H1 (cell line): ENCODE measurements around the gene WSCD2. TPM values are rescaled to one million over a fixed set of nuclear protein-coding genes. Genes with fewer than 3 reads are reported as not detected.

Source experiments
- CTCF ChIA-PET: fragments of 300-600 bp; sonication (Branson Sonifier 250); formaldehyde crosslinking; loops from one replicate; lab custom pipeline; 2021; ENCODE audit not compliant: partially characterized antibody; lab: Charles Lee
- POLR2A ChIA-PET: fragments of 300-600 bp; sonication (Branson Sonifier 250); formaldehyde crosslinking; loops from one replicate; lab custom pipeline; 2021; ENCODE audit warnings: inconsistent platforms; ENCODE audit not compliant: partially characterized antibody; lab: Charles Lee
- DNase-seq, 2 experiments: peaks; one replicate each; pipeline versions ENCODE4 v3.0.0 to v3.0.0-alpha.2; 2010 to 2022; ENCODE audit warnings: low spot score in 2 of 2, low read depth in 1 of 2, mixed read lengths in 1 of 2
- FAIRE-seq: peaks from 2 replicates; lab custom pipeline; 2011; peaks lifted over from hg19 to GRCh38; lab: Jason Lieb, UNC
- H2AFZ ChIP-seq: 2 replicates; pipeline ENCODE4 v1.8.1; 2012; ENCODE audit warnings: low read length, inconsistent platforms
- H2AK5ac ChIP-seq: 2 replicates; pipeline ENCODE4 v1.6.1; 2013; ENCODE audit warnings: low read depth, low read length
- H2BK120ac ChIP-seq: replicated peaks from 2 replicates; pipeline ENCODE3; 2013; ENCODE audit warnings: low read depth, low read length, inconsistent platforms
- H2BK12ac ChIP-seq: 2 replicates; pipeline ENCODE4 v1.6.1; 2013; ENCODE audit warnings: low read depth, low read length
- H2BK15ac ChIP-seq: 2 replicates; pipeline ENCODE4 v1.6.1; 2013; ENCODE audit warnings: low read length
- H2BK20ac ChIP-seq: 2 replicates; pipeline ENCODE4 v1.6.1; 2013; ENCODE audit warnings: low read length
- H2BK5ac ChIP-seq: 2 replicates; pipeline ENCODE4 v1.6.1; 2013; ENCODE audit warnings: low read depth, low read length
- H3K14ac ChIP-seq: 2 replicates; pipeline ENCODE4 v1.6.1; 2013; ENCODE audit warnings: inconsistent platforms; ENCODE audit not compliant: insufficient read length
- H3K18ac ChIP-seq: 2 replicates; pipeline ENCODE4 v1.6.1; 2013; ENCODE audit warnings: low read length; ENCODE audit errors: extremely low read depth
- H3K23ac ChIP-seq: 2 replicates; pipeline ENCODE4 v1.6.1; 2013; ENCODE audit warnings: inconsistent platforms; ENCODE audit not compliant: insufficient read length
- H3K23me2 ChIP-seq: 2 replicates; pipeline ENCODE4 v1.6.1; 2013; ENCODE audit warnings: low read depth, low read length
- H3K27ac ChIP-seq: 2 replicates; pipeline ENCODE4 v1.6.1; 2011; ENCODE audit warnings: low read depth, low read length, inconsistent platforms
- H3K27me3 ChIP-seq, 4 experiments: replicated peaks in 1 of 4; 1 replicate in 1 of 4; 2 replicates in 3 of 4; pipeline versions ENCODE4 v1.6.1 to v1.8.1; 2011 to 2013; ENCODE audit warnings: low read length in 3 of 4, mild to moderate bottlenecking in 3 of 4, inconsistent platforms in 2 of 4, mixed read lengths in 2 of 4, moderate library complexity in 1 of 4; ENCODE audit not compliant: control insufficient read depth in 3 of 4, insufficient read depth in 3 of 4; ENCODE audit errors: extremely low read depth in 1 of 4
- H3K36me3 ChIP-seq, 4 experiments: 2 replicates each; pipeline versions ENCODE4 v1.6.1 to v1.8.1; 2011 to 2013; ENCODE audit warnings: mild to moderate bottlenecking in 4 of 4, low read length in 3 of 4, moderate library complexity in 2 of 4, control low read depth in 1 of 4, inconsistent platforms in 1 of 4; ENCODE audit not compliant: insufficient read depth in 4 of 4, control insufficient read depth in 2 of 4
- H3K4ac ChIP-seq: replicated peaks from 2 replicates; pipeline ENCODE3; 2013; ENCODE audit warnings: low read length, low read depth, mixed read lengths, inconsistent platforms; ENCODE audit not compliant: insufficient read length
- H3K4me1 ChIP-seq, 4 experiments: replicated peaks in 1 of 4; 1 replicate in 1 of 4; 2 replicates in 3 of 4; pipeline versions ENCODE4 v1.6.1 to v1.8.1; 2011 to 2013; ENCODE audit warnings: low read length in 3 of 4, inconsistent platforms in 2 of 4, mixed read lengths in 1 of 4; ENCODE audit not compliant: insufficient read depth in 4 of 4, control insufficient read depth in 3 of 4
- H3K4me2 ChIP-seq, 2 experiments: 2 replicates each; pipeline versions ENCODE4 v1.6.1 to v1.8.1; 2011 to 2013; ENCODE audit warnings: low read depth in 2 of 2, low read length in 2 of 2, control low read depth in 1 of 2, inconsistent platforms in 1 of 2, mild to moderate bottlenecking in 1 of 2; ENCODE audit not compliant: insufficient read depth in 1 of 2
- H3K4me3 ChIP-seq, 4 experiments: fragments of 200-600, 300-600 bp in 1 of 4; sonication (generic), shearing (Covaris generic), sonication (Bioruptor Twin) in 1 of 4; 2 replicates each; pipeline versions ENCODE4 v1.5.1 to v1.8.1; 2011 to 2016; ENCODE audit warnings: low read length in 4 of 4, low read depth in 3 of 4, control low read depth in 2 of 4, inconsistent platforms in 2 of 4, mild to moderate bottlenecking in 2 of 4, mixed read lengths in 1 of 4, moderate library complexity in 1 of 4; ENCODE audit not compliant: insufficient read depth in 2 of 4; ENCODE audit errors: extremely low read depth in 1 of 4
- H3K56ac ChIP-seq: replicated peaks from 2 replicates; pipeline ENCODE3; 2013; ENCODE audit warnings: low read depth, mild to moderate bottlenecking, mixed read lengths, low read length, inconsistent platforms; ENCODE audit not compliant: insufficient read length
- H3K79me1 ChIP-seq: 2 replicates; pipeline ENCODE4 v1.6.1; 2013; ENCODE audit warnings: low read depth, low read length, control low read depth
- H3K79me2 ChIP-seq, 2 experiments: 2 replicates each; pipeline versions ENCODE4 v1.6.1 to v1.8.1; 2012 to 2013; ENCODE audit warnings: low read length in 2 of 2, mild to moderate bottlenecking in 2 of 2, inconsistent platforms in 1 of 2; ENCODE audit not compliant: insufficient read depth in 2 of 2, control insufficient read depth in 1 of 2
- H3K9ac ChIP-seq, 4 experiments: replicated peaks in 1 of 4; 1 replicate in 1 of 4; 2 replicates in 3 of 4; pipeline versions ENCODE4 v1.6.1 to v1.8.1; 2011 to 2013; ENCODE audit warnings: low read depth in 3 of 4, low read length in 3 of 4, control low read depth in 2 of 4, mild to moderate bottlenecking in 2 of 4, moderate library complexity in 2 of 4, inconsistent platforms in 1 of 4; ENCODE audit errors: extremely low read depth in 1 of 4
- H3K9me3 ChIP-seq, 2 experiments: 2 replicates each; pipeline versions ENCODE4 v1.6.1 to v1.8.1; 2012 to 2013; ENCODE audit warnings: mild to moderate bottlenecking in 2 of 2, moderate library complexity in 2 of 2, control low read depth in 1 of 2, inconsistent platforms in 1 of 2, low read depth in 1 of 2, low read length in 1 of 2, mixed read lengths in 1 of 2; ENCODE audit not compliant: insufficient read depth in 2 of 2
- H4K20me1 ChIP-seq, 2 experiments: replicated peaks in 1 of 2; 2 replicates each; pipeline versions ENCODE3 to v1.8.1; 2011 to 2013; ENCODE audit warnings: inconsistent platforms in 2 of 2, low read length in 2 of 2, mild to moderate bottlenecking in 1 of 2; ENCODE audit not compliant: insufficient read depth in 2 of 2, control insufficient read depth in 1 of 2
- H4K5ac ChIP-seq: 2 replicates; pipeline ENCODE4 v1.6.1; 2013; ENCODE audit warnings: low read length, low read depth, mixed read lengths, inconsistent platforms; ENCODE audit not compliant: insufficient read length
- H4K8ac ChIP-seq: 2 replicates; pipeline ENCODE4 v1.8.0; 2013; ENCODE audit warnings: mild to moderate bottlenecking, moderate library complexity, low read length, inconsistent platforms; ENCODE audit not compliant: insufficient read depth; ENCODE audit errors: extremely low read depth
- H4K91ac ChIP-seq: replicated peaks from 2 replicates; pipeline ENCODE3; 2013; ENCODE audit warnings: low read length, mixed read lengths, inconsistent platforms; ENCODE audit not compliant: insufficient read length
- CBX8 ChIP-seq: fragments of 300-800, 300-1000 bp; sonication (generic); IDR thresholded peaks from 2 replicates; pipeline ENCODE4 v1.7.1; 2016; ENCODE audit warnings: low read depth, low read length, borderline replicate concordance
- HDAC6 ChIP-seq: IDR thresholded peaks from one replicate; pipeline ENCODE4 v1.7.1; 2012; ENCODE audit warnings: low read depth, mild to moderate bottlenecking, inconsistent platforms, low read length, moderate library complexity
- JUN ChIP-seq: IDR thresholded peaks from 2 replicates; pipeline ENCODE4 v1.6.1; 2011; ENCODE audit warnings: low read depth, mild to moderate bottlenecking, improper control_type of control experiment, low read length
- RBBP5 ChIP-seq: IDR thresholded peaks from 2 replicates; pipeline ENCODE4 v1.7.1; 2012; ENCODE audit warnings: low read depth, mild to moderate bottlenecking, inconsistent platforms, low read length, moderate library complexity, borderline replicate concordance
- RXRA ChIP-seq: IDR thresholded peaks from 2 replicates; pipeline ENCODE4 v1.6.1; 2011; ENCODE audit warnings: low read depth, mild to moderate bottlenecking, low read length, moderate library complexity; ENCODE audit not compliant: insufficient read depth
- SIX5 ChIP-seq: IDR thresholded peaks from 2 replicates; pipeline ENCODE4 v1.6.1; 2011; ENCODE audit warnings: mild to moderate bottlenecking, low read depth, low read length
- SP2 ChIP-seq: IDR thresholded peaks from 2 replicates; pipeline ENCODE4 v1.6.1; 2012; ENCODE audit warnings: mild to moderate bottlenecking, low read length, inconsistent platforms
- SP4 ChIP-seq: IDR thresholded peaks from 2 replicates; pipeline ENCODE4 v1.6.1; 2012; ENCODE audit warnings: low read length, inconsistent platforms
- ZNF274 ChIP-seq: IDR thresholded peaks from 2 replicates; pipeline ENCODE4 v1.7.0; 2012; ENCODE audit warnings: low read length, borderline replicate concordance; ENCODE audit errors: extremely low read depth
- WGBS, 2 experiments: shearing (Covaris generic) in 1 of 2; methylation state at CpG; one replicate each; pipeline versions ENCODE4 v1.1.6 to v1.1.7; 2013 to 2015; ENCODE audit warnings: low lambda C conversion rate in 2 of 2, mixed read lengths in 2 of 2, inconsistent platforms in 1 of 2, low coverage in 1 of 2, missing lambda C conversion rate in 1 of 2; ENCODE audit not compliant: insufficient replicate concordance in 2 of 2, insufficient coverage in 1 of 2, insufficient read length in 1 of 2; ENCODE audit errors: extremely low coverage in 1 of 2, missing lambda C conversion rate in 1 of 2; 5-methylcytosine and 5-hydroxymethylcytosine counted together
- polyA plus RNA-seq, 7 experiments: library from polyadenylated mRNA; depleted of rRNA in 3 of 7; stranded (reverse) in 5 of 7; unstranded in 2 of 7; fragments of >200 nt in 5 of 7; fragments of 200-250 nt in 2 of 7; gene quantifications; 1 replicate in 5 of 7; 2 replicates in 1 of 7; 4 replicates in 1 of 7; pipeline versions ENCODE4 v1.2.1 to v1.2.3, GENCODE V29; 2011 to 2013; ENCODE audit warnings: missing spikeins in 2 of 7, mixed read lengths in 2 of 7
- total RNA-seq: library from RNA; stranded (reverse); fragmentation: NEBNext Ultra II Directional; extraction: Animal tissue kit (Norgen Biotek cat#: 25700); gene quantifications from 2 replicates; pipeline ENCODE4 v1.2.1, GENCODE V29; 2021

The WSCD2 gene
- total and polyA plus RNA-seq, 2 of the 8 experiments (the other 6 are each of a cell fraction or from before 2014, with no cell fraction given), result 1.3 to 2.2 TPM

DNA sequence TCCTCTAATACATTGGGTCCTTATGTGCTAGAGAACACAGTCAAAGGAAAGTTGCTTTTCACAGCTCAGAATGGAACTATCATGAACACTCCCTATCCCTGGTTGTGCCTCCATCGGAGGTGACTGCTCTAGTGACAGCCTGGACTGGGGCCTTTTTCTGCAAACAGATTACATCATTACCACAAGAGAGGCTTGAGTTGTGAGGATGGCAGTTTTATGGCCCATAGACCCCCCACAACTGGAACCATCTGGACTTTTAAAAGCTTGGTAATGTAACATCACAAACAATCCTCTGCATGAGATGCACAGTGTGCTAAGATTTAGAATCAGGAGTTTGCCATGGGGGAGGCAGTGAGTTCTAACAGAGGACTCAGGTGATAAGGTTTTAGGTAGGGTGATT is 46.6 kb upstream of the WSCD2 start:
- no peaks in the 10 kb centered on the region for H4K20me1 ChIP-seq
- H3K9me3 ChIP-seq, result peaks cover 2 to 6% of the 10 kb centered on the region in 2 experiments; a peak in 1 of 4 replicates
- no peaks in the 10 kb centered on the region for H3K27me3 ChIP-seq
- no peak overlapping the region for H2BK120ac ChIP-seq
- WGBS, 2 experiments, result 100% methylated on average over 1 of the region's 1 CpG; no CpG with 5 or more reads in 1 of the 2 experiments
- H2AK5ac ChIP-seq, result no peak overlapping the region
- no peak for TF ChIP-seq HDAC6
- TF ChIP-seq ZNF274, result no peak
- no peak for TF ChIP-seq JUN
- no peak for TF ChIP-seq RXRA
- TF ChIP-seq CBX8, result no peak
- TF ChIP-seq SIX5, result no peak
- TF ChIP-seq RBBP5, result no peak
- no peak for TF ChIP-seq SP4
- no peak for TF ChIP-seq SP2
- TF ChIP-seq, all 59 proteins: peak for 0
- Histone ChIP-seq H2AFZ (no peak overlapping the region; the same call in 1 of the 2 replicates), H2BK15ac (no peak overlapping the region), H4K5ac (no peak overlapping the region), H3K4ac (no peak overlapping the region), H3K23me2 (no peaks in the 10 kb centered on the region; the same call in 1 of the 2 replicates), H4K8ac (no peak overlapping the region), H3K79me2 (no peaks in the 10 kb centered on the region), H3K23ac (no peak overlapping the region), H3K27ac (no peak overlapping the region), H2BK20ac (no peak overlapping the region), H2BK12ac (no peak overlapping the region), H3K18ac (no peak overlapping the region), H3K56ac (no peak overlapping the region), H3K14ac (no peak overlapping the region), H4K91ac (no peak overlapping the region), H3K79me1 (no peaks in the 10 kb centered on the region), H3K9ac (no peak overlapping the region), H2BK5ac (no peak overlapping the region), H3K4me3 (no peak overlapping the region), H3K36me3 (no peaks in the 10 kb centered on the region), H3K4me1 (peaks cover 0 to 4% (median 0%) of the 10 kb centered on the region in 4 experiments; a peak in 1 of 7 replicates), H3K4me2 (no peak overlapping the region)
- FAIRE-seq, result no peak
- CTCF ChIA-PET, result no interaction called here
- no peak for DNase-seq
- POLR2A ChIA-PET, result no interaction called here
